HCT116 (cell line): Measurements from ENCODE around the gene POLR2I. TPM values are rescaled to one million over a fixed set of nuclear protein-coding genes. Genes with fewer than 3 reads are reported as not detected.

Source experiments
- ATAC-seq: fragments of 200-7000 bp; cut with Tn5 transposase; 2 replicates; pipeline ENCODE4 v1.9.1; 2020; ENCODE audit warnings: mild to moderate bottlenecking, moderate library complexity
- BruUV-seq: library from RNA; stranded (reverse); fragments of 400-500 nt; replicated peaks from 2 replicates; lab custom pipeline; 2021; lab: Mats Ljungman, UMichigan
- CTCF ChIA-PET: fragments of 300-600 bp; sonication (Branson Sonifier 250); formaldehyde crosslinking; loops from one replicate; lab custom pipeline; 2021; ENCODE audit warnings: antibody characterized with exemption; lab: Charles Lee
- POLR2A ChIA-PET: fragments of 300-600, 350-600 bp; sonication (Branson Sonifier 250); formaldehyde crosslinking; loops from one replicate; lab custom pipeline; 2021; ENCODE audit warnings: antibody characterized with exemption; lab: Charles Lee
- RAD21 ChIA-PET, 2 experiments: fragments of 300-600 bp; sonication (Branson Sonifier 250); formaldehyde crosslinking; loops; one replicate each; lab custom pipeline; 2023; ENCODE audit warnings: low total read pairs in 2 of 2; ENCODE audit not compliant: uncharacterized antibody in 2 of 2, unreplicated experiment in 2 of 2, low non-redundant PET in 1 of 2; lab: Charles Lee
- DNase-seq: peaks from one replicate; pipeline ENCODE4 v3.0.0-alpha.2; 2010; ENCODE audit warnings: low read depth, low spot score
- H2AFZ ChIP-seq: fragments of 200-600 bp; shearing (Covaris generic), sonication (generic); 2 replicates; pipeline ENCODE4 v1.6.1; 2017; ENCODE audit warnings: low read depth, mixed run types, mixed read lengths, antibody characterized with exemption, low read length; ENCODE audit not compliant: poor library complexity, severe bottlenecking
- H3K27ac ChIP-seq: 2 replicates; pipeline ENCODE4 v1.5.1; 2012; ENCODE audit warnings: low read depth, low read length
- H3K27me3 ChIP-seq: fragments of 200-600 bp; sonication (generic); 2 replicates; pipeline ENCODE4 v1.6.1; 2016; ENCODE audit warnings: mixed run types, low read length, mixed read lengths; ENCODE audit not compliant: insufficient read depth
- H3K36me3 ChIP-seq, 2 experiments: fragments of 200-500 bp in 1 of 2; fragments of 200-600 bp in 1 of 2; sonication (Bioruptor generic) in 1 of 2; sonication (generic) in 1 of 2; 2 replicates each; pipeline versions ENCODE4 v1.5.1 to v1.6.1; 2014 to 2016; ENCODE audit warnings: low read length in 2 of 2, inconsistent platforms in 1 of 2, mixed read lengths in 1 of 2, mixed run types in 1 of 2; ENCODE audit not compliant: insufficient read depth in 2 of 2, control insufficient read depth in 1 of 2
- H3K4me1 ChIP-seq, 2 experiments: fragments of 200-600 bp in 1 of 2; sonication (generic) in 1 of 2; 2 replicates each; pipeline versions ENCODE4 v1.5.1 to v1.6.1; 2012 to 2017; ENCODE audit warnings: low read length in 2 of 2, inconsistent platforms in 1 of 2, mild to moderate bottlenecking in 1 of 2, mixed read lengths in 1 of 2, mixed run types in 1 of 2, moderate library complexity in 1 of 2; ENCODE audit not compliant: insufficient read depth in 2 of 2, control insufficient read depth in 1 of 2
- H3K4me2 ChIP-seq: fragments of 200-600 bp; sonication (generic); 2 replicates; pipeline ENCODE4 v1.6.1; 2017; ENCODE audit warnings: mixed run types, low read length, mixed read lengths
- H3K4me3 ChIP-seq, 2 experiments: fragments of 200-600 bp in 1 of 2; sonication (generic) in 1 of 2; replicated peaks in 1 of 2; 2 replicates each; pipeline ENCODE4 v1.5.1; 2011 to 2016; ENCODE audit warnings: low read length in 2 of 2, control low read depth in 1 of 2, low read depth in 1 of 2, mild to moderate bottlenecking in 1 of 2, mixed read lengths in 1 of 2, mixed run types in 1 of 2
- H3K79me2 ChIP-seq: fragments of 200-600 bp; sonication (generic); 2 replicates; pipeline ENCODE4 v1.6.1; 2017; ENCODE audit warnings: mild to moderate bottlenecking, mixed run types, low read length, moderate library complexity, mixed read lengths; ENCODE audit not compliant: insufficient read depth
- H3K9ac ChIP-seq: fragments of 200-600 bp; sonication (generic); 2 replicates; pipeline ENCODE4 v1.6.1; 2016; ENCODE audit warnings: low read length, mixed read lengths
- H3K9me2 ChIP-seq: fragments of 200-600 bp; sonication (generic), shearing (Covaris generic); 2 replicates; pipeline ENCODE4 v1.6.1; 2017; ENCODE audit warnings: mixed run types, mild to moderate bottlenecking, moderate library complexity; ENCODE audit not compliant: insufficient read depth
- H3K9me3 ChIP-seq, 2 experiments: fragments of 200-500 bp in 1 of 2; fragments of 200-600 bp in 1 of 2; sonication (Bioruptor generic) in 1 of 2; sonication (generic) in 1 of 2; 2 replicates each; pipeline ENCODE4 v1.6.1; 2014 to 2017; ENCODE audit warnings: low read length in 2 of 2, mixed read lengths in 2 of 2, inconsistent platforms in 1 of 2, low read depth in 1 of 2, mild to moderate bottlenecking in 1 of 2, mixed run types in 1 of 2, moderate library complexity in 1 of 2; ENCODE audit not compliant: control insufficient read depth in 1 of 2, insufficient read depth in 1 of 2
- H4K20me1 ChIP-seq: fragments of 200-600 bp; sonication (generic), shearing (Covaris generic); 2 replicates; pipeline ENCODE4 v1.6.1; 2017; ENCODE audit warnings: mixed run types, mild to moderate bottlenecking, moderate library complexity; ENCODE audit not compliant: insufficient read depth
- CEBPB ChIP-seq: IDR thresholded peaks from 2 replicates; pipeline ENCODE4 v1.6.1; 2012; ENCODE audit warnings: low read depth
- EGR1 ChIP-seq: IDR thresholded peaks from 2 replicates; pipeline ENCODE4 v1.6.1; 2012; ENCODE audit warnings: low read depth
- ELF1 ChIP-seq: IDR thresholded peaks from 2 replicates; pipeline ENCODE4 v1.6.1; 2012; ENCODE audit warnings: low read depth, borderline replicate concordance
- EZH2 ChIP-seq: fragments of 200-600 bp; sonication (generic); IDR thresholded peaks from 2 replicates; pipeline ENCODE4 v1.6.1; 2017; ENCODE audit warnings: antibody characterized with exemption, mixed run types
- EZH2phosphoT487 ChIP-seq: fragments of 200-600 bp; IDR thresholded peaks from 2 replicates; pipeline ENCODE4 v1.6.1; 2018; ENCODE audit warnings: antibody characterized with exemption, borderline replicate concordance
- FOSL1 ChIP-seq: IDR thresholded peaks from 2 replicates; pipeline ENCODE4 v1.6.1; 2012; ENCODE audit warnings: low read depth
- POLR2A ChIP-seq: IDR thresholded peaks from 2 replicates; pipeline ENCODE4 v1.7.0; 2011; ENCODE audit warnings: borderline replicate concordance; ENCODE audit not compliant: insufficient read depth, insufficient read length; ENCODE audit errors: extremely low read depth
- POLR2AphosphoS5 ChIP-seq: IDR thresholded peaks from 2 replicates; pipeline ENCODE4 v1.6.1; 2011; ENCODE audit warnings: mild to moderate bottlenecking, low read depth, low read length, moderate library complexity
- RAD21 ChIP-seq: IDR thresholded peaks from 2 replicates; pipeline ENCODE4 v1.6.1; 2012; ENCODE audit warnings: low read depth, mild to moderate bottlenecking
- REST ChIP-seq: IDR thresholded peaks from 2 replicates; pipeline ENCODE4 v1.6.1; 2012; ENCODE audit warnings: low read depth
- SP1 ChIP-seq: IDR thresholded peaks from 2 replicates; pipeline ENCODE4 v1.6.1; 2012; ENCODE audit warnings: low read depth
- SRF ChIP-seq: IDR thresholded peaks from 2 replicates; pipeline ENCODE4 v1.6.1; 2012; ENCODE audit warnings: low read depth
- TCF7L2 ChIP-seq: IDR thresholded peaks from 2 replicates; pipeline ENCODE4 v1.7.0; 2011; ENCODE audit warnings: borderline replicate concordance, inconsistent platforms; ENCODE audit not compliant: insufficient read depth, insufficient read length; ENCODE audit errors: extremely low read depth
- YY1 ChIP-seq: IDR thresholded peaks from 2 replicates; pipeline ENCODE4 v1.6.1; 2011; ENCODE audit warnings: low read length, low read depth, moderate library complexity, mild to moderate bottlenecking; ENCODE audit not compliant: insufficient replicate concordance; ENCODE audit errors: extremely low read depth
- ZNF274 ChIP-seq: fragments of 200-500 bp; sonication (Bioruptor generic); IDR thresholded peaks from 2 replicates; pipeline ENCODE4 v1.6.1; 2014; ENCODE audit warnings: mild to moderate bottlenecking, low read depth, low read length, inconsistent platforms
- intact Hi-C: fragments of 100-400 bp; cut with micrococcal nuclease; formaldehyde crosslinking; loops from 2 replicates; pipeline ENCODE4 v1.10.0; 2022
- total RNA-seq: library from RNA; stranded (reverse); gene quantifications from one replicate; pipeline ENCODE4 v1.2.1, GENCODE V29; 2021; ENCODE audit not compliant: unreplicated experiment
- TF ChIP-seq, protein P1 (sequence below): IDR thresholded peaks from 2 replicates; pipeline ENCODE4 v1.6.1; 2012
- TF ChIP-seq, protein P2 (sequence below): IDR thresholded peaks from 2 replicates; pipeline ENCODE4 v1.6.1; 2011; ENCODE audit warnings: mild to moderate bottlenecking, low read length, moderate library complexity; ENCODE audit not compliant: insufficient replicate concordance; ENCODE audit errors: extremely low read depth
- TF ChIP-seq, protein P3 (sequence below), 3 experiments: fragments of 200-600 bp in 1 of 3; sonication (generic) in 1 of 3; IDR thresholded peaks in 2 of 3; conservative IDR thresholded peaks in 1 of 3; 2 replicates each; pipeline ENCODE4 v1.5.1; 2012 to 2017; ENCODE audit warnings: low read depth in 2 of 3, low read length in 2 of 3, antibody characterized with exemption in 1 of 3, borderline replicate concordance in 1 of 3, control low read depth in 1 of 3, mild to moderate bottlenecking in 1 of 3, mixed read lengths in 1 of 3, mixed run types in 1 of 3, moderate library complexity in 1 of 3; ENCODE audit not compliant: insufficient read depth in 1 of 3

POLR2I gene
- total RNA-seq, 1 experiment from 2014 or later = 108 TPM

GRCh38 chr19:36125557-36125956 lies 10.9 kb upstream of the POLR2I start:
- no peaks in the 10 kb centered on the region for H3K27me3 ChIP-seq
- CTCF ChIA-PET = no interaction called here
- H3K4me2 ChIP-seq = no peak overlapping the region
- H3K9me2 ChIP-seq = no peaks in the 10 kb centered on the region
- H3K9ac ChIP-seq = no peak overlapping the region
- RAD21 ChIA-PET = no interaction called here
- no peaks in the 10 kb centered on the region for H3K79me2 ChIP-seq
- intact Hi-C loops = loop anchor here (5.0 kb wide), 1 partner anchor 63 kb away; no protein-coding TSS in a partner anchor
- H3K9me3 ChIP-seq = no peaks in the 10 kb centered on the region
- no peaks in the 10 kb centered on the region for H4K20me1 ChIP-seq
- no peak overlapping the region for H3K4me3 ChIP-seq
- DNase-seq = no peak
- H3K36me3 ChIP-seq = peaks cover 3% of the 10 kb centered on the region in 2 experiments; a peak in 2 of 4 replicates
- H2AFZ ChIP-seq = no peak overlapping the region
- no peak for ATAC-seq
- TF ChIP-seq FOSL1 (no peak), EZH2 (no peak), YY1 (no peak), POLR2AphosphoS5 (no peak), REST (no peak), SRF (no peak), RAD21 (no peak), ZNF274 (no peak), EGR1 (no peak), SP1 (no peak), POLR2A (no peak), CEBPB (no peak), EZH2phosphoT487 (no peak), ELF1 (no peak), TCF7L2 (no peak)
- TF ChIP-seq, protein P1, sequence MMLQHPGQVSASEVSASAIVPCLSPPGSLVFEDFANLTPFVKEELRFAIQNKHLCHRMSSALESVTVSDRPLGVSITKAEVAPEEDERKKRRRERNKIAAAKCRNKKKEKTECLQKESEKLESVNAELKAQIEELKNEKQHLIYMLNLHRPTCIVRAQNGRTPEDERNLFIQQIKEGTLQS = no peak
- TF ChIP-seq, protein P2, sequence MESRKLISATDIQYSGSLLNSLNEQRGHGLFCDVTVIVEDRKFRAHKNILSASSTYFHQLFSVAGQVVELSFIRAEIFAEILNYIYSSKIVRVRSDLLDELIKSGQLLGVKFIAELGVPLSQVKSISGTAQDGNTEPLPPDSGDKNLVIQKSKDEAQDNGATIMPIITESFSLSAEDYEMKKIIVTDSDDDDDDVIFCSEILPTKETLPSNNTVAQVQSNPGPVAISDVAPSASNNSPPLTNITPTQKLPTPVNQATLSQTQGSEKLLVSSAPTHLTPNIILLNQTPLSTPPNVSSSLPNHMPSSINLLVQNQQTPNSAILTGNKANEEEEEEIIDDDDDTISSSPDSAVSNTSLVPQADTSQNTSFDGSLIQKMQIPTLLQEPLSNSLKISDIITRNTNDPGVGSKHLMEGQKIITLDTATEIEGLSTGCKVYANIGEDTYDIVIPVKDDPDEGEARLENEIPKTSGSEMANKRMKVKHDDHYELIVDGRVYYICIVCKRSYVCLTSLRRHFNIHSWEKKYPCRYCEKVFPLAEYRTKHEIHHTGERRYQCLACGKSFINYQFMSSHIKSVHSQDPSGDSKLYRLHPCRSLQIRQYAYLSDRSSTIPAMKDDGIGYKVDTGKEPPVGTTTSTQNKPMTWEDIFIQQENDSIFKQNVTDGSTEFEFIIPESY = no peak
- TF ChIP-seq, protein P3, sequence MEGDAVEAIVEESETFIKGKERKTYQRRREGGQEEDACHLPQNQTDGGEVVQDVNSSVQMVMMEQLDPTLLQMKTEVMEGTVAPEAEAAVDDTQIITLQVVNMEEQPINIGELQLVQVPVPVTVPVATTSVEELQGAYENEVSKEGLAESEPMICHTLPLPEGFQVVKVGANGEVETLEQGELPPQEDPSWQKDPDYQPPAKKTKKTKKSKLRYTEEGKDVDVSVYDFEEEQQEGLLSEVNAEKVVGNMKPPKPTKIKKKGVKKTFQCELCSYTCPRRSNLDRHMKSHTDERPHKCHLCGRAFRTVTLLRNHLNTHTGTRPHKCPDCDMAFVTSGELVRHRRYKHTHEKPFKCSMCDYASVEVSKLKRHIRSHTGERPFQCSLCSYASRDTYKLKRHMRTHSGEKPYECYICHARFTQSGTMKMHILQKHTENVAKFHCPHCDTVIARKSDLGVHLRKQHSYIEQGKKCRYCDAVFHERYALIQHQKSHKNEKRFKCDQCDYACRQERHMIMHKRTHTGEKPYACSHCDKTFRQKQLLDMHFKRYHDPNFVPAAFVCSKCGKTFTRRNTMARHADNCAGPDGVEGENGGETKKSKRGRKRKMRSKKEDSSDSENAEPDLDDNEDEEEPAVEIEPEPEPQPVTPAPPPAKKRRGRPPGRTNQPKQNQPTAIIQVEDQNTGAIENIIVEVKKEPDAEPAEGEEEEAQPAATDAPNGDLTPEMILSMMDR (IDR thresholded peaks at IDR 0.05 in 2 of 3, conservative IDR thresholded peaks at IDR 0.05 in 1 of 3; ENCODE audit: borderline replicate concordance in 1 of 3, insufficient read depth in 1 of 3, low read depth in 2 of 3, low read length in 2 of 3) = no peak
- H3K4me1 ChIP-seq = peaks cover 15 to 31% of the 10 kb centered on the region in 2 experiments
- no TSS peak for BruUV-seq
- POLR2A ChIA-PET = interaction anchor here (1.8 kb wide), 1 partner anchor 11 kb away, joined by 4 read pairs; the partner anchor contains the start of gene POLR2I
- no peak overlapping the region for H3K27ac ChIP-seq
